ENCODE data around the gene SFXN1.
"Not testable (repeated sequence)": the region's sequence is repeated elsewhere in the genome, so short reads cannot be mapped to it uniquely, and the experiment has no call there.

Gene SFXN1, protein sequence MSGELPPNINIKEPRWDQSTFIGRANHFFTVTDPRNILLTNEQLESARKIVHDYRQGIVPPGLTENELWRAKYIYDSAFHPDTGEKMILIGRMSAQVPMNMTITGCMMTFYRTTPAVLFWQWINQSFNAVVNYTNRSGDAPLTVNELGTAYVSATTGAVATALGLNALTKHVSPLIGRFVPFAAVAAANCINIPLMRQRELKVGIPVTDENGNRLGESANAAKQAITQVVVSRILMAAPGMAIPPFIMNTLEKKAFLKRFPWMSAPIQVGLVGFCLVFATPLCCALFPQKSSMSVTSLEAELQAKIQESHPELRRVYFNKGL

DNA sequence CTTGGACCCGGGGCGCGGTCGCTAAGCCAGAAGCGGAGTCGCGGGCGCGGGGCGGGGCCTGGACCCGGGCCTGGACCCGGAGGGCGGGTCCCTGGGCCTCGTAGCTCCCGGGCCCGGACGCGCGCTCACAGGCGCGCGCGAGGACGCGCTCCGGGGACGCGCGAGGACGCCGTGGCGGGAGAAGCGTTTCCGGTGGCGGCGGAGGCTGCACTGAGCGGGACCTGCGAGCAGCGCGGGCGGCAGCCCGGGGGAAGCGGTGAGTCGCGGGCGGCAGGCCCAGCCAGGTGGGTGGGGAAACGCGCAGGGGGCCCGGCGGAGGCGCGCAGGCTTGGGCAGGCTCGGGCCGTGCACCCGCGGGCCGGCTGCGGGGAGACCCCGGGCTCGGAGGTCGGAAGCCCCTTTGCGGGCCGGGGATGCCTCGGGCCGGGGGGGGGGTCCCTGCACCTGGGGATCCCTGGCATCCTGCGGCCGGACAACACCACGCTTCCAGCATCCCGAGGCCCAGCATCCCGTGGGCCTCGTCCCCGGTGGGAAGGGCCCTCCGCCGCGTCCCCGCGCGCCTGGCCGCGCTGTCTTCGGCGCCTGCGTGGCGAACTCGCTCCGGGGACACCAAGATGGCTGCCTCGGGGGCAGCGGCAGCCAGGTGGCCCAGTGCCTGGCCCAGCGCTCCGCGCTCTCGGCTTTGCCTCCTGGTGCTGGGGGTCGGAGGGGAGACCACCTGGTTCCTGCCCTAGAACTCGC lies at the start of gene SFXN1:
Gene SFXN1, plus strand, starts transcription at position 177 of the 741 bp plus-strand sequence. CDS start 13,544 bp downstream, outside the sequence.
- DNase-seq: peak; percentile 57

DNA sequence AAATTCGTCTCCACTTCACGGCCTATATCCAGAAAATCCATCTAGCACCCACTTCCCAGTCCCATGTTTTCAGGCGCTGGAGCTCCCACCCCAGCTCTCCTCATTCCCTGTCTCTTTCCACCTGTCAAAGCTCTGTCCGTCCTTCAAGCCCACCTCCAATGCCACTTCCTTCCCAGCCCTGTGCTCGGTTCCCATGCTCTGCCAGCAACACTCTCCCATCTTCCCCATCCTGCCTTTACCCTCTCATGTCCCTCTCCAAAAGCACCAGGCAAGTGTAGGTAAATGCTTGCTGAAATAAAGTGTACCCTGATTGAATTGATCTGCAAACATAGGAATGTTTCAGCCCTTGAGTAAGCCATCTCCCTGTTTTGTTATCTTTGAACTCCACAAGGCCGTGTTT lies 43.6 kb upstream of the SFXN1 start:
- no peak for DNase-seq

DNA sequence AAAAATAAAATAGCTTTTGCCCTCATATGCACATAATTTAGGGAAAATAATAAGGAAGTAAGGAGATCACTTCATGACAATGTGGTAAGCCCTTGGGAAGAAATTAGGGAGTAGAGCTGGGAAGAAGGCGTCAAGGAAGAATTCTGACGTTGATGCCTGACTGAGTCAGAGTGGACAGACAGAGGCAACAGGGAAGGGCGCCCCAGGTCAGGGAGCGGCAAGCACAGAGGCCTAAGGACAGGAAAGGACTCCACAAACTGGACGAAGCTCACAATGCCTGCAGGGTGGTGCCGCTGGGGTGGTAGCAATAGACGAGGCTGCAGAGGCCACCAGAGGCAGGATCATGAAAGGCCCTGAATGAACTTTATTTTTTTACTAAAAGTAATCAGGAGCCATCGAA lies 42.0 kb upstream of the SFXN1 start:
- DNase-seq: no peak

DNA sequence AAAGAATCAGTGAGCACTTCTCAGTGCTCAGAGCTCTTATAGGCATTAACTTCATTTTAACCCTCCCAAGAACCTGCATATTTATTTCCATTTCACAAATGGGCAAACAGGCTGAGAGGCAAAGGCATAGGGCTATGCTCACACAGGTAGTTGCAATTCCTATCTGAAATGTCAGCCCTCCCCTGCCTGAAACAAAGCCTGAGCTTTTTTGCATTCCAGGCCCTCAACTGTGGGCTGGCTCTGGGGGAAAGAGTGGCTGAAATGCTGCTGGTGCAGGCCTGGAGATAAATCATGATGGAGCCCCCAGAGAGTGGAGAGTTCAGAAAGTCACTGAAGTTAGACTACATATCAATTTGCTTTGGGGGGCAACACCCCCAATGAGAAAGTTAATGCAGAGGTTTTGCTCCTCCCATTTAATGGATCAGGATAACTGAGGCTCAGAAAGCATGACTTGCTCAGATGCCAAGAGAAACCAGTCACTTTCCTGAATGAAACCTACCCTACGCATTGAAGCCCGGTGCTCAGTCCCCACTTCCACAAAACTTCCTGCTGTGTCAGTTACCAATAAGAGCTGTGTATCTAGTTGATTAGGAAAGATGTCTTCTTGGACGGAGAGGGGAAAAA lies 40.0 kb upstream of the SFXN1 start:
- no peak for DNase-seq

DNA sequence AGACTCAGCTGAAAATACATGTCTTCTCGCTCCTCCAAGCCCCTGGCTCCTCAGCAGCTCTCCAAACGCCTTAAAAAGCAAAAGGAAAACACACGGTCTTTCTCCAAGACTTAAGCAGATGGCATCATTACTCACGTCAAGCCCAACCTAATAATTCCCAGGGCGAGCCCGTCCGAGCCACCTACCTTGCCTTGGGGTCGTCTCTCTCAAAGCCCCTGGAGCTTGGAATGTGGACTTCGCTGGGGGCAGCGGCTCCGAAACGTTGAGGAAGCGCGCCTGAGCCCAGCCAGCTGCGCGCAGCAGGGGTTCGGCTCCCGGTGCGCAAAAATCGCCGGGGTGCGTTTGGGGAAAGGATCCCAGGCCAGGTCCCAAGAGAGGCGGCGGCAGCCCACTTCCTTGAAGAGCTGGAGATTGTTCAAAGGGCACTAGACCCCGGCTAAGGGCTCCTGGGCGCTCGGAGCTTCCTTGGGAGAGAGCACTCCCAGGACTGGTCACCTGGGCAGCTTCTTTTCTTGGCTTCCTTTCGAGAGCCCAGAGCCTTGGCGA lies 34.8 kb upstream of the SFXN1 start:
- DNase-seq: no peak

DNA sequence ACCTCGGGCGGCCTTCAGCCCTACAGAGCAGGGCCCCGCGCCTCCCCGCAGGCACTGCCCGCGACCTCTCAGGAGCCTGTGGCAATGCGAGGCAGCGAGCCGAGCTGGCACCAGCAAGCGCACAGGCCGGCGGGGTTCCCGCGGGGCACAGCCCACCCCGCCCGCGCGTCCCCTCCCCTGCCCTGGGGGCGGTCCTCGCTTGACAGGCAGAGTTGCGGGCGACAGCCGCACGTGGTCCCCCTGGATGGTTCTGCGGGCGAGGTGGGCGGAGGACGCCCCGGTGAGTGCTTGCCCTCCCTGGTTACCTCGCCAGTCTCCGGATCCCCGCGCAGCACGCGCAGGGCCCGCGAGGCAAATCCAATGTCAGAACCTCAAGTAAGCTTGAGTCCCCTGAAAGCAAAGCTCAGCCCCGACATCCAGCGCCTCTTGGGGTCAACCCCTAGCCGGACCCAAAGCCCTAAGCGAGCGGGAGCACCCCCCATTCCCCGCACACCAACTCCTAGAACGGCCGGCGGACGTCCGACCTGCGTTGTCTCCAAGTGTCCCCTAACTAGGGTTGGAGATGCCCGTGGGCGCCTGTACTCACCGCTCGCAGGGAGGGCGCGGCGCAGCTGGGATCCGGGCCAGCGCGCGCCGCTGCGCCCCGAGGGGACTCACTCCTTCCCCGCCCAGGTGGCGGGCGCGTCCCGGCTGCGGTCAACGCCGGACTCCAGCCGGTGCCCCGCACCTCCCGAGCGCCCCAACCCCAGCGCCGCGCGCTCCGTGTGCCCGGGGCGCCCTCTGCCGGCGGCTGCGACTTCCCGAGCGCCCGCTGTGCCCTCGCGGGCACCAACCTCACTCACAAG lies 34.1 kb upstream of the SFXN1 start, which contains the start of gene DRD1:
Gene DRD1, minus strand, starts transcription at position 123 of the 845 bp plus-strand sequence. CDS start 1,083 bp downstream, outside the sequence.
- peak; percentile 11 for DNase-seq

DNA sequence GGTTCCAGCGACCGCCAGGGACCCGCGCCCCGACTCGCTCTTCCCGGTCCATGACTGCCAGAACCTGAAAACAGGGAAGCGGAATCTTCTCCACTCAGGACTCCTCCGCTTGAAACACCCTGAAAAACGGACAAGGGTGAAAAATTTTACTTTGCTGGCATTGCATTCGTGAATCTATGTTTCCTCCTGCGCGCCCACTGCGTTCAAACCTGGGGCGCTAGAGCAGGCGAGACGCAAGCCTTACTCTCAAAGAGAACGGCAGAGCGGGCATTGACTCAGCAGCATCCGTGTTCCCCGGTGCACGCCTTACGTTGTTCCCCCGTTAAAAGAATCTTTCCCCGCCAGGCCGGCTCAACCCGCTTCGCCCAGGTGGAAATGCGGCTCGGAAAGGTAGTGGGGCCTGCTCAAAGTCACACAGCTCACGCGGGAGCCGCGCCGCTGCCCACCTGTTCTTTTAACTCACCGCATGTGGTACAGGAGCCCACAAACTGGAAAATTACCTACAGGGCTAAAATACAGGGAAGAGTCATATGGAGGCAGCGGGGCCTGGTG lies 33.4 kb upstream of the SFXN1 start:
- DNase-seq: no peak

DNA sequence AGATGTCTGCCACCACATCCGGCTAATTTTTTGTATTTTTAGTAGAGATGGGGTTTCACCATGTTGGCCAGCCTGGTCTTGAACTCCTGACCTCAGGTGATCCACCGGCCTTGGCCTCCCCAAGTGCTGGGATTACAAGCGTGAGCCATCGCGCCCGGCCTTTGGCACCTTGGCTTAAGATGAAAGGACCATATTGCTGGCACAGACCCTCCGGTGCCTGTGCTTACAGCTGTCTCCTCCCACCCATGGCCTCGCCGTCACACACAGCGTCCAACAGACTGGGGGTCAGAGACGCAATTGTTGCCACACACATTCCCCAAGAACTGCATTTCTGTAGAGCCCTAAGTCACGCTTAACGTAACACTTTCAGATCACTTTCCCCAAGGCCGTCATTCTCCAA lies 32.0 kb upstream of the SFXN1 start:
- DNase-seq: not testable (repeated sequence)

DNA sequence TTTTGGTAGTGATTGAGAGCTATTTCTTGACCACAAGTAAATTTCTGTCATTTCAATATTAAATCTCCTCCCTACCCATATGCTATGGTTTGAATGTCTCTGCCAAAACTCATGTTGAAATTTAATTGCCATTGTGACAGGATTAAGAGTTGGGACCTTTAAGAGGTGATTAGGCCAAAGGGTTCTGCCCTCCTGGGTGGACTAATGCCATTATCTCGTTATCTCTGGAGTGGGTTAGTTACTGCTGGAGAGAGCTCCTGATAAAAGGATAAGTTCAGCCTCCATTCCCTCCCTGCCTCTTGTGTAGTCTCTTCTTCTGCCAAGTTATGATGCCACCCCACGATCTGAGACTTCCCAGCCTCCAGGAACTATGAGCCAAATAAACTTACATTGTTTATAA lies 30.8 kb upstream of the SFXN1 start:
- DNase-seq: no peak

DNA sequence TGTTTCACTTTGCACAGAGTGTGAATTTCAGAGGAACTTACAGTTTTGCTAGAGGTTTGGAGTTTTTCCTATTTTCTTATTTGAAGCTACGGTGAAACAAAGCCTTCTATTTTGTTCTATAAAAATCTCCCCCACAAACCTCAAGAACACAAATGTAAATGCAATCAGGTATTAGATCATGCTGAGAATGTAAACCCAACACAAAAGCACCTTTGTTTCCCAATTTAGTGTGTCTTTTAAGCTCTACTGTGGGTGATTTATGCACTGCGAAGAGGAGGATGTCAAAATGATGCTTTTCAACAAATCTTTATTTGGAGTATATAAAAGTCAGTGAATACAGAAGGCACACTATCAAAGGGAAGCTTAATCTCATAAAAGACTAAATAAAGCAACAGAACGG lies 30.1 kb upstream of the SFXN1 start:
- no peak for DNase-seq

DNA sequence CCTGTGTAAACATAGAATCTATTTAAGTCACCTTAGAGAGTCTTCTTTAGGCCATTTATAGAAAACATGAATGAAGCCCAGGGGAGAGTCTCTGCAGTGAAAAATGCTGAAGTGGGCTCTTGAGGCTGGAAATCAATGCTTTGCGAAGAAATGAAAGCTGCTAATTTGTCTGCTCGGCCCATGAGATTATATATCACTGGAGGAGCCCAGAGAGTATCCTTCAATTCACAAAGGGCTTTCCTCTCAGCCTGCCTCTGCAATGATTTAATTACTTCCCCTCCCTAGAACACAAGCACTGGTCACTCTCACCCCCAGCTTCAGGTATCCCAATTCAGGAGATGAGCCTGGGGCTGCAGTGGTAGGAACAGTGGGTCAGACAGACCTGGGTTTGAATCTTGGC lies 26.2 kb upstream of the SFXN1 start:
- DNase-seq: no peak

DNA sequence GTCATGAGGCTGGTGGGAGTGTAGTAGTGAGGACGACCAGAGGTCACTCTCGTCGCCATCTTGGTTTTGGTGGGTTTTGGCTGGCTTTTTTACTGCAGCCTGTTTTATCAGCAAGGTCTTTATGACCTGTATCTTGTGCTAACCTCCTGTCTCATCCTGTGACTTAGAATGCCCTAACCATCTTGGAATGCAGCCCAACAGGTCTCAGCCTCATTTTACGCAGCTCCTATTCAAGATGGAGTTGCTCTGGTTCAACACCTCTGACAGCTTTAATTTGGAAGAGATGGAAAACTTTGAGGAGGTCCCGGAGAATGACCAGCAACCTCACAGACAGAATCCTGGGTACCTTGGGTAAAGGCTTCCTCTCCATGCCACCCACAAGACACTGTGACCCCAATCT lies 24.0 kb upstream of the SFXN1 start:
- not testable (repeated sequence) for DNase-seq

DNA sequence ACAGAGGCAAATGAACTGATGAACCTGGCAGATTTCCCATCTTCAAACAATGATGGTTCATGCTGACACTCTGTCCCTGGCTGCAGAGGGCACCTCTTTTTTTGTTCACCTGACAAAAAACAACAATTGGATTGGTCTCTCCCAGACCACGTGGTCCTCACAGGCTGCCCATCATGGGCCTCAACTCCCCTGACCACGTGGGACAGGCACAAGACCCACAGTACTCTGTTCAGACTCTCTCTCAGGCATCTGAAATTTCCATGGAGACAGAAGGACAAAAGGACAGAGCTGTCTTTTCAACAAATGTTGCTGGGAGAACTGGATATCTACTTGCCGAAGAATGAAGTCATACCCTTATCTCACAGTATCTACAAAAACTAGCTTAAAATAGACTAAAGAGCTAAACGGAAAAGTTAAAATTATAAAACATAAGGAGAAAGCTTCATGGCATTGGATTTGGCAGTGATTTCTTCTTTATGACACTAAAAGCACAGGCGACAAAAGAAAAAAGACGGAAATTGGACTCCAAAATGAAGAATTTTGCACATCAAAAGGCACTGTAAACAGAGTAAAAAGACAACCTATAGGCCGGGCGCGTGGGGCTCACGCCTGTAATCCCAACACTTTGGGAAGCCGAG lies 22.1 kb upstream of the SFXN1 start:
- DNase-seq: no peak

DNA sequence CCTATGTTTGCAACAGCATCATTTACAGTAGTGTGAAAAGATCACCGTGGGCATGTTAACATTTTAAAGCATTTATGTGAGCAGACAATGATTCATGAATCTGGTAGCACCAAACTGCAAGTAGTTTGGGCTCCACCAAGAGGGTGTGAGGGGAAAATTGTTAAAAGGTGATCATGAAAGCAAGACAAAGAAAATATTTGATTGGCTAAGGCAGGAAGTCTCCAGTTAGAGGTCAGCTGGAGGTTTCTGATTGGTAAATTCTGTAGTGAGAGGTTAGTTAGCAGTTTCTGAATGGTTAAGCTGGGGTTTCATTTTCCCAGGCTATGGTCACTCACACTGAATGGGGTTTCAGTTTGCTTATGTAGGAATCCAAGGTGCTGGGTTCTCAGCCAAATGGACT lies 20.9 kb upstream of the SFXN1 start:
- no peak for DNase-seq

DNA sequence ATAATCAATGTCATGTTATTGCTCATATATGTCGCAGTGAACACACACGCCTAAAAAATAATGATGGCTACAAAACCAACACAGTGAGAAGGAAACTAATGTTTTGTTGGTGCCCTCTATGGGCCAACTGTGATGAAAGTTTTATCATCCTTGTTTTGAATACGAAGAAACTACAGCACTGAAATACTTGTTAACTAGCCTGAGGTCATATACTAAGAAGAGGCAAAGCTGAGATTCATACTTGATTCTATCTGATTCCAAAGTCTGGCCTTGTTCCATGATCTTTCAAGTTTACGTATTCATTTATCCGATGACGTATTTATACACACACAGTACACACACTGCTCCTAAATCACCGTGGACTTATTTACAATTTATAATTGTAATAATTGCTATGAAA lies 18.2 kb upstream of the SFXN1 start:
- DNase-seq: no peak

DNA sequence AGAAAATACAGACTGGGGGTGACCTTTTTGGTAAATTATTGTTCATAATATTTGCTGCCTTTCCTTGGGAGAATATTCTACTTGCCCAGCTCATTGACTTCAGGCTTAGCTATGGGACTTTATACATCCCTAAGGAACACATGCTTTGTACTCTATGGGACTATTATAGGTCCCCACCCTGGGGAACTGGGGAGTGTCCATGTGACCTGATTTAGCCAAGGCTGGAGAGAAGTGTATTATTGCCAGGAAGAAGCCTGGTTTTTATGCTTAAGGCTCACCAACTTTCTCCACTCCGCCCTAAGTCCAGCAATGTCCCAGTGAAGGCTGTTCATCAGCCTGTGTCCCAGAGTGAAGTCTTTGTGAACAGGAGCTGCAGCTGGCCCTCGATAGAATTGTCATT lies 17.8 kb upstream of the SFXN1 start:
- no peak for DNase-seq

DNA sequence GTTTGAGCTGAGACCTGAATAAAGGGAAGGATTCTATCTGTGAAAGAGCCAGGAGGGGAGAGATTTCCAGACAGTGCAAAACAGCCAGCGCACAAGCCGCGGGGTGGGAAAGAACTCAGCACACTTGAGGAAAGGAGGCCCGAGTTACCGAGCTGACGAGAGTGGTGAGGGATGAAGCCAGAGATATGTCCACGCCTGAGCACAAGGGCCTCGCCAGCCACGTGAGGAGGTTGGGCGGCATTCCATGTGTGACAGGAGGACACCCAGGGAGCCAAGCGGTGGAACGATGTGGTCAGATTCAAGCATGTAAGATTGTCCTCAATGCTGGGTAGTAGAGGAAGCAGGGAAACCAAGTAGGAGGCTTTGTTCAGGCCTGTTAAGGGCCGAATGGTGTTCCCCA lies 17.0 kb upstream of the SFXN1 start:
- no peak for DNase-seq

DNA sequence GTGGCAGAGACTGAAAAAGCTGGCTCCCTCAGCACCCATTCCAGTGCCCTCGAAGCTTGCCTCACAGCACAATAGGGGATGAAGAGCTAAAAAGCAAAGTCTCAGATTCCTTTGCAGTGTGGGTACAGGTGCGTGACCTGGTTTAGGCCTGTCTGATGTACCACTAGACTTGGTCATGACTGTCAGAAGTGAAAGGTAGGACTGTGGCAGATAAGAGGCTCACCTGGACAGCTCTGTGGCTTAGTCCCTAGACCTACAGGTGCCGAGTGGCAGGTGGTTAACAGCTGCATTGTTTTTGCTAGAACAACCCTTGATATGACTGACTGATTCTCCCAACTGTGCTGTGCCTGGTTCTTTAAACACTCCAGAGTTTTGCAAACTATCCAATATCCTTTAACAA lies 14.7 kb upstream of the SFXN1 start:
- no peak for DNase-seq

DNA sequence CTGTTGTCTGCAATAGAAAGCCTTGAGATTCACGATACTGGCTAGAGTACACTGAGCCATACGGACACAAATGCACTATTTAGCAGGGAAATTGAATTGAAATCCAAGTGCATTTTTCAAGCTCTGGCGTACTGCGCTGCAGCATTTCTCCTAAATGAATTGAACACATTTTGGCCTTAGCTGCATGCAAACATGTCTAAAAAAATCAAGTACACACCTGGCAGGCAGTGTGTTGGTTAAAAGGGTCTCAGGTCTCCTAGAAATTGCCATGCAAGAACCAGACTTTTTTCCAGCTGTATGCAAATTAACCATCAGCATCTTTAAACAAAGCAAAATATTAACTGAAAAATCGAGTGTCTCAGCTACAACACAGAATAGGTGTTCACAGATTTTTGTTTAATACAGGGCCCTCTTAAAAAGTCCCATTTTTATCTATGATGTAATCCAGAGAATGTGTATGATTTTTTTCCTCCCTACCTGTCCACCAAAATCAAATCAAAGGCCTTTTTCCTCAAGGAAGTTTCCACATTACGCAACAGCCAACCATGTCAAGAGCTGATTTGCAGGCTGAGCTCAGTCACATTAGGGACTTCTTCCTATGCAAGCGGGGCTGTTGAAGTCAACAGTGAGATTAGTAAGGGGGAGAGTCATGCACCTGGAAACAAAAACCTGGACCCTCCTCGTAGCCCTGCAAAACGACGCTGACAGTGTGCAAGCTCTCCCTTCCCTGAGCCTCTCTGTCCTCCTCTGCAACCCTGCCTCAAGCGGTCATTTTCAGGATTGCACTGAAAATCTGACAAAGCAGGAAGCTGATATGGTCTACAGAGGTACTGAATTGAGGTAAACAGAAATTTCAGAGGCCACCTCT lies 14.1 kb upstream of the SFXN1 start:
- DNase-seq: peak; percentile 68

DNA sequence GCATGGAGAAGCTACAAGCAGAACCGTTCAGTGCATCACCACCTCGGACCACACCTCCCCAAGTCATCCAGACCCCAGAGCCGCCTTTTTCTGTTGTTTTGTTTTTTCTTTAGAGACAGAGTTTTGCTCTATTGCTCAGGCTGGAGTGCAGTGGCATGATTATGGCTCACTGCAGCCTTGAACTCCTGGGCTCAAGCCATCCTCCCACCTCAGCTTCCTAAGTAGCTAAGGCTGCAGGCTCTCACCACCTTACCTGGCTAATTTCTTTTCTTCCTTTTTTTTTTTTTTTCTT lies 13.5 kb upstream of the SFXN1 start:
- no peak for DNase-seq

DNA sequence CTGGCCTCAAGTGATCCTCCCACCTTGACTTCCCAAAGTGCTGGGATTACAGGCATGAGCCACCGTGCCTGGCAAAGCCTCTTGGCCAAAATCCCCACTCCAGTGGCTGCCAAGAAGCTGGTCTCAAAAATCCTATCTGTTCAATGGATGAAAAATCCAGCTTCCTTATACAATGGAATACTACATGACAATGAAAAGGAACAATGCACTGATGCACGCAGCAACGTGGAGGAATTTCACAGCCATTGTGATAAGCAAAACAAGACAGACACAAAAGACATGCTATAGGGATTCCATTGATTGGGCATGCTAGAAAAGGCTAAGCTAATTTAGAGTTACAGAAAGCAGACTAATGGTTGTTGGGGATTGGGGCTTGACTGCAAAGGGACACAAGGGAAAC lies 13.1 kb upstream of the SFXN1 start:
- DNase-seq: no peak
